Cerebellar nuclear complex (tissue), 1 donor: ENCODE data around the gene ADAMTS5.

Source experiments
- DNase-seq, 2 experiments: peaks; one replicate each; lab custom pipeline; 2025; lab: John Stamatoyannopoulos, UW

ADAMTS5 gene

DNA sequence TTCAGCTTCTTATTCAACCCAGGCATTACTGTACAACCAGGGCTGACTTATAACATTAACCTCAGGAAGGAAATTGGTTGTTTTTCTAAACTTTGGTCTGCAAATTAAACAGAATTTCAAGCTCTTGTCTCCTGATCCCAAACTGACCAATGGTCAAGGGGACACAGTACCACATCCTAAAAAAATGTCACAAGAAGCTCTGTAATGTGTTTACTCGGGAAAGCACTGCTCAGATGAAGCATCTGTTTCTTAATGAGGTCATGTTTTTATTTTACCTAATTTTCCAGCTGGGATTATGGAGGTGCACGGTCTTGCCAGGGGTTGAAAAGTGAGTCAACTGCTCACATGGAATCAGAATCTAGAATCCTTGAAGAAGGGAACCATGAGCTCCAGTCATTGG lies 18.7 kb downstream of the ADAMTS5 start:
- DNase-seq, result no peak

DNA sequence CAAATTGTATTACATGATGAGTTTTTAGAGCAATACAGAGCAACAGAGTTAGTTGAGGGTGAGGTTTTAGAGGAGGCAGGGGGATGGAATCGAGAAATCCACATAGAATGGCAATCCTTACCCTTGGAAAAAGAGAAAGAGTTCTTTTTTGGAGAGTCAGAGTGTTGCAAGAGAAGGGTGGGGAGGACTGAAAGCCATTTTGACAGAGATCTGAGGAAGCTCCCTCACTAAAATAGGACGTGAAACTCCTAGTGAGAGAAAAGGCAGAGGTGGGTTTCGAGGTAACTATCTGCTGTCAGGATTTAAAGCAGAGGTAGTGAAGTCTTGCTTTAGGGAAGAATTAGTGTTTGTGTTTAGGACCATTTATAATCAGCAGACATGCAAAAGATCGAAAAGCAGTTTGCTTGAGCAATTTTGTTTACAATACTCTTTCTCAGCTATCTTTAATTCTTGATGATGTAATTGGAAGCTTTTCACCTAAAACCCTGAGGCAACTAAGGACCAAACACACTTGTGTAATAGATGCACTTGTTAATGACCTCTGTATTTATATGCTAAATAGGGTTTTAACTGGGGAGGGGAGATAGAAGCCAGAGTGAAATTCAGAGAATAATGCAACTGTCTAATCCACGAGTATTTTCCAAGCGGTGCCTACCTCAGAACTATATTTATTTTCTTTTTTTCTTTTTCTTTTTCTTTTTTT lies 20.0 kb downstream of the ADAMTS5 start:
- no peak for DNase-seq

DNA sequence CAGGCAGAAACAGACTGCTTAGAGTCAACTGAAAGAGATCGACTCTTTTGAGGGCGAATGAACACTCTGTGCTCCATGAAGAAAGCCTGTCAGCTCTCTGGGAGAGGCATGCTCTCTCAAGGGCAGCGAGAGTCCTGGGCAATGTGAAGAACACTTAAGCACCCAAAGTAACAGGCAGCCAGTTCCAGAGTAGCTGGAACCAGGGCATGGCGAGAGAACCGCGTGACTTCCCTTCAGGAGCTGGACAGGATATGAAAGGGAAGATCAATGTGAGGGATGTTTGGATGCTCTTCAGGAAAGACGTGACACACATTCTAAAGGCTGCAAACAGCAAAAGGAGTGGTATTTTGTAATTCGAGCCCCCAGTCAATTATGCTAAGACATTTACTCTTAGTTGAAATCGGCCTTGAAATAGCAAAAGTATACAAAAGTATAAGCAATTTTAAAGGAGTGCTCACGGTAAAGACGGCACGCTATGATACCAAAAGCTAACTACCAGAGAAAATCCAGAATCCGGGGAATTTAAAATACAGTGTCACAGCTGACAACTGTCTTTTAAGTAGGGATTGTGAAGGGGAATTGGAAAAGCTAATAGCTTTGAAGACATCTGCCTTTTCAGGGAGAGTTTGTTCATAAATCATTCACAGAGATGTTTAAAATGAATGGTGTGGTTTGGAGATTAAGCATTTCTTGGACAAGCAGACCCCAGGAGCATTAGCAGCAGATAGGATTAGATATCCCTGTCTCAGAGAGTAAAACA lies 20.8 kb downstream of the ADAMTS5 start:
- DNase-seq, result no peak

DNA sequence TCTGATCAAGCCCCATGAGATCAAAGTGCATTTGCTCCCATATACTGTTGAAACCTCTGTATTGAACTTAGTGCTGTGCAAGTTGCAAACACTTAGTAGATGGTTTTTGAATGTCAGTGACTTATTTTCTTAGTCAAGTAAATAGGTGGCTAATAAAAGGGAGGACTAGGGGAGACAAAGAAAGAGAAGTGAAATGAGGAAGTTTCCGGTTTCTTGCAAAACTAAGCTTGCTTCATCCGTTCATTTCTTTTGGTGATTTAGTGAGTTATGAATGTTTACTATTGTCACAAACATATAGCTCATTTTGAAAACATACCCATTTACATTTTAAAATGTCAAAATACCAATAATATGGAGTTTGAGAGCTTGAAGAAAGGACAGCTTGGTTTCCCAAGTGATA lies 23.0 kb downstream of the ADAMTS5 start:
- no peak for DNase-seq

DNA sequence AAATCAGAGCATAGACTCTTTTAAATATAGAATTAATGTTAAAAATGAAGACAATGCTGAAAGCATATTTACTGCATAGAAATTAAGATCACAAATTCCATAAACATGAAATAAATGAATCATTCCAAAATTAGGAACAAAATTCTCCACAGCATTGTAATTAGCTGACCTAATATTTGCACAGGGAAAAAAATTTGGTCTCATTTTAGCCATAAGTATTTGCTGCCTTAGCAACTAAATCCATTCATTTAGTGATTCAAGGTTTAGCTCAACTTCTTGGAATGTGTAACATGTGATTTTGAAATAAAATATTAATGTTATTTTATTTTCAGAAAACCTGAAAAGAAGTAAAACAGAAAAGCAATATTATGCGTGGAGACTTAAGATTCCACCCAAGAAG lies 25.5 kb downstream of the ADAMTS5 start:
- DNase-seq, result no peak

DNA sequence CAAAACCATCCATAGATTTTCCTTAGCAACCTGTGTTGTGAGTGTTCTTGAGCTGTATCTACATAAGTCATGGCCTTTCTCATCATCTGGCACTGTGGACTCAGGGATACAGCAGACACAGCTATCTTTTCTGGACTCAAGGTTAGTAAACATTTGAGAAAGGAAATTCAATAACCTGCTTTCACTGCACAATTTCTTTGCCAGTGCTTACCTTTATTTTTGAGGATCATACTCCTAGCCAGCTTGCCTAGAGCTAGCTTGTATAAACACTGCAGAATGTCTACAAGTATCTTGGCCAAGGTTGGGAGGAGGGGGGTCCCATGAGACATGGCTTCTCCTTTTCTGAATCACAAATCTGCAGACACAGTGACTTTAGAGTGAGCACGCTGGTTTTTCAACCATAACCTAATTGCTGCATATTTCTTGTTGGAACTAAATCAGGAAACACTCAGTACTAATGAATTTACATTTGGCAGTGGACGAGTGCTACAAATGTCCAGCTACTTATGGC lies 27.2 kb downstream of the ADAMTS5 start:
- DNase-seq, result no peak

DNA sequence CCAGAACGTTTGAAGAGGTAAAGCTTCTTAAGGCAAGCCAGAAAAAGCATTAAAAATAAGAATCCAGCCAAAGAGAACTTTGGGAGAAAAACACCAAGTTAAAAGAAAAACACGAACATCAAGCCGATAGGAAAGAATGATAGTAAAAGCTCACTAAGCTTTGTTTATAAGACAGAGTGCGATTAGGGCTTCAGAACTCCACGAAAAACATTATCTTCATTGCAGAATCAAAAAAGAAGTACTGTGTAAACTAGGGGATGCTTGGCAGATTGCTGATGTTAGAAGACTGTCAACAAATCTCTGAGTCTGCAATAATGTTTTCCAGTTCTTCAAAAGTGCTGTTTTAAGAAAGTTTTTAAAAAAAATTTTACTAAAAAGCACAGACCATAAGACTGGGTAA lies 30.2 kb downstream of the ADAMTS5 start:
- no peak for DNase-seq

DNA sequence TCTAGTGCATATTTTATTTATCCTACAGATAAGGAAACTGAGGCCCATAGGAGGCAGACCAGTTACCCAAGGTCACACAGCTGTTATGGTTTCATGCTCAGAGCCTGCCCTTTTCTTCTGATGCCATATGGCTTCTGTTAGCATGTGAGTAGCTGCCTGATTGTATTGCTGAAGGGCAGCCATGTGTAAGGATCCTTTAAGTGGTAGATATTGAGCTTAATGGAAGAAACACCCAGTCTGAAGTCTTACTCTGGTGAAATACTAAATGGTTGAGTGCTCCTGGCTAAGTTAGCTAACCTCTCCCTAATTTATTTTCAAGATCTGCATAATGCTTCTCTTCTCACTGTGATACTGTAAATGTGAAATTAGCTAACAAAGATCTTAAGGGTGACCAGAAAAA lies 30.9 kb downstream of the ADAMTS5 start:
- DNase-seq, result no peak

DNA sequence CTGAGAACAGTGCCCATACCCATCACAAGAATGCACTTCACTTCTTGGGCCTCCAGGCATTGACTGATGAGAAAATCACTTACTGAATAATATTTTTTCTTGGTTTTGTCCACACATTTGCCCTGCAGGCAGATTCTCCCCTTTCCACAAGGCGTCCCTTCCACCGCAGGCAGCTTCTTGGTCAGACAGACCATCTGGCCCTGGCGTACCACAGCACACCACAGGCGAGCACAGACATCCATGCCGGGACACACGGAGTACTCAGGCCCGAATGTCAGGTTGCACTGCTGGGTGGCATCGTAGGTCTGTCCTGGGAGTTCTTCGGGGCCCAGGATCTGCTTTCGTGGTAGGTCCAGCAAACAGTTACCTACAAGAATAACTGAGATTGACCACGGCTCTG lies 32.5 kb downstream of the ADAMTS5 start:
- DNase-seq, result no peak

DNA sequence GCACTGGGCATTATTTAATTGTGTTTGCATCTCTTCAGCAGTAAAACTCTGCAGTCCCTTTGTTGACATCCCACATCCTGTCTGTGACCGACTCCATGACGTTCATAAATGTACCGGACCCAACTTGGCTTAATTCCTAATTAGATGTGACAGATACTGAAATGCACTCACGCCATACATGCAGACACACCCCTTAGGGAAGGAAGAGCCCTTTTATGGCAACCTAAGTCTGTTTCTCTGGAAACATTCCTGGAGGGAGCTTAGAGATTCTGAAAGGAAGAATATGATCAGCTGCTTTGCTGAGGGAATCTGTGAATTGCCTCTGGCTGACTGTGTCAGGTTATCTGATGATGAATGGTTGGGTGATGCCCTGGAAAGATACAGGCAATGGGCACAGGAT lies 33.4 kb downstream of the ADAMTS5 start:
- DNase-seq, result no peak

DNA sequence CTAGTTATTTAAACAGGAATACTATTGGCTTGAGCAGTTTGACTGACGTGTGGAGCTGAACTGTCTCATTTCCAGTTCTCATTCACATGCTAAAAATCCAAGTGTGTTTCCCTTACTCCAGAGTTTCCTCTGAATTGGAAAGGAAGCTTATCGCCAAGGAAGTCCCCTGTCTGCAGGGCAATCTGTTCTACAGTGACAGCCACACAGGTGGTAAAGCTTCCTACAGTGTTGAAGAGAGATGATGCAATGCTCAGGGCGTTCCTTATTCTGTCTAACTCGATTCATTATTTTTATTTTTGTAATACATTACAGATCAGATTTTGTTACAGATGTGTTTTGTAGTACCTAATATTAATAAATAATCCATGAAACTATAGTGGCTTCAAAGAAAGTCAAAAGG lies 41.3 kb downstream of the ADAMTS5 start:
- DNase-seq, result no peak

DNA sequence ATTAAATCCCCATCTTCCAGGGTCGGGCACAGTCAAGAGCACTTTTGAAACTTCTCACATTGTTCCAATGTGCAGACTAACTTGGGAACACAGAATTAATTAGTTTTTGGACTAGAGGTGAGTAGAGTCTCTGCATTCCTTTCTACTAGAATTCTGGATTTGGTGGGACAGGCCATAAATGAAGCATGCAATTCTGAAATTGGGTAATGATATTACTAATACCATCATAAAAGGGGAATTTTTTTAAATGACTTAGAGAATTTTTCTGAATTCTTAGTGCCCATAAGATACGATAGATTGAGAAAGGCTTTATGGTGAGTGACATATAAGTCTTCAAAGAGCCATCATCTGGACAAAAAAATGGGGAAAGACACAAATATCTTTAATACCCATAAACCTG lies 41.8 kb downstream of the ADAMTS5 start:
- DNase-seq, result no peak

DNA sequence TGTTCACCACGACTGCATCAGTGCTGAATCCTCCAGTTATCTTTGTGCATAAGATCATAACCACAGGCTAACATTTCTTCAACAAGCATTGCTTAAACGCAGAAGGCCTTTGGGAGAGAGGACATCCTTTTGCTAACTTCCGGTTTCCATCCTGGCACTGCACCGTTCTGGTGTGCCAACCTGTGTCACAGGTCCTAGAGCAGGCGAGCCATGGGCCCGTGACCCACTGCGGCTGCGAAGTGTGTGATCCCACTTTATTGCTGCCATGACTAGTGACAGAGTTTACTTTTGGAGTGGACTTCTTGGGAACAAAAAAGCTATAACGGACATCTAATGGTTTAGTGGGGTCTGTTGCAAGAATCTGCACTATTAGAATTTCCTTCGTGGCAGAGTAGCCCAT lies 42.9 kb downstream of the ADAMTS5 start:
- no peak for DNase-seq

DNA sequence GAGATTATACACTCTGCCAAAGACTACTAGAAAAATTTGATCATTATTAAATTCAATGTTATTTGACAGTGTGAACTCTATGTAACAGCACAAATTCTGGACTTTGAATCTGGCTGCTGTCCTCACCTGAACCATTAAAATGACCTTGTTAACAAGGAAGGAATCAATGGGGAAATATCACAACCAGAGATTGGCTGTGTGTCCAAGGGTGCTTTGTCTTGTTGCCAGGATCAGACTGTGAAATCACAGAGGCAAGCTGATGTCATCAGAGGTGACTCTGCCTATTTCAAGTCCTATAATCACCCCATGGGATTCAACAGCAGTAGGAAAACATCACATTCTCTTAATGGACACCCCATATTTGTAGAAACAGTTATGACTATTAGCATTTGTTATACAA lies 46.8 kb downstream of the ADAMTS5 start:
- no peak for DNase-seq

DNA sequence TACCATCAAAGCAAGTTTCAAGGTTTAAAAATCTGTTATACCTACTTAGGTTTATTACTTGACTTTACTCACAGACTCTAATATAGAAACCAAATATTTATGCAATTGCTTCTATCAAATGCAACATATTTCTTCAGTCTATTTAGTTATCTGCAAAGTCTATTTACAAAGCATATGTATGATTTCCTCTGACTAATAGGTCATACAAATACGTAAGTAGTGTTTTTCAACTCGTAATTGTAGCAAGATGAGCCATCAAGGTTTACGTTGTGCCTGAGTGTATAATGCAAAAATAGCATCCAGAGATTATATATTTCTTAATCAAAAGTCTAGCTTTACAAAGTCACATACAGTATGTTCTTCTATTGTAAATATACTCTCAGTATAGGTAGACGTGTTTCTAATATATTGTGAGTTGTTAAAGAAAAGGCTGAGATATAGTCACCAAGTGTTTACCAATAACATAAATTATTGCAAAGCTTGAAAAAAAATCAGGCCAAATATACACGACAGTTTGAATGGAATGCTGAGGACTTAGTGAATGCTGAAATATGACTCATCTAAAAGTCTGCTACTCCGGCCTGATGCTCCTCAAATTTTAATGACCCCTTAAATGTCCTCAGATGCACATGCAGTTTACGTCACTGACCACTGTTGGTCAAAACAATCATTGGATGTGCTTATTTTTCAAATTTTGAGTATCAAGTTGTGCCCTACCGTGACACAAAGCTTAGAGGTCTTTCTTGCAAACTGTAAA lies 48.4 kb downstream of the ADAMTS5 start:
- no peak for DNase-seq

DNA sequence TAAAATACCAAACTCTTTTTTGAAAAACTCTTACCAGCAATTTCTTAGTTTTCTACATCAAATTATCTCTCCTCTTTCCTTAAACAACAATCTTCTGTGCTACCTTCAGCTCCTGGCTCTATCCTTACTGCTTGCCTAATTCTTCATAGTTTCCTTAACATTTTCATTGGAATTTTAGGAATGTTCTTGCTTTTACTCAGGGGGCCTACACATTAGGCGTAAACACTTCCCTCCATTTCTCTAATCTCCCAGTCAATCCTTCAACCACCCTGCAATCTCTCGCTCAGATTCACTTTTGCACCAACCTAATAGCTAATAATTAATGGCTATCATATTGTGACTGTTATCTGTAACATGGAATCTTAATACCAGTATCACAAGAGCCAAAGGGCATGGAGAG lies 50.1 kb downstream of the ADAMTS5 start:
- DNase-seq, result no peak

DNA sequence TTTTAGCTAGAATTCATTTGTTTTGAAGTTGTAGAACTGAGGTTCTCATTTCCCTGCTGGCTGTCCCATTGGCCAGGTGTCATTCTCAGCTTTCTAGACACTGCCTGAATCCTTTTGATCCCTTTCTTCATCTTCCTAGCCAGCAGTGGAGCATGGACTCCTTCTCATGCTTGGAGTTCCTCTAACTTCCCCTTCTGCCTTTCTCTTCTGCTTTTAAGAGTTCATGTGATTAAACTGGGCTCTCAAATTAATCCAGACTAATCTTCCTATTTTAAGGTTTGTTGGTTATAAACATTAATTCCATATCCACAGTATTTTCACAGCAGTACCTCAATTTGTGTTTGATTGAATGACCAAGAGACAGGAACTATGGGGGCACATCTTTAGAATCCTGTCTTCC lies 52.3 kb downstream of the ADAMTS5 start:
- no peak for DNase-seq

DNA sequence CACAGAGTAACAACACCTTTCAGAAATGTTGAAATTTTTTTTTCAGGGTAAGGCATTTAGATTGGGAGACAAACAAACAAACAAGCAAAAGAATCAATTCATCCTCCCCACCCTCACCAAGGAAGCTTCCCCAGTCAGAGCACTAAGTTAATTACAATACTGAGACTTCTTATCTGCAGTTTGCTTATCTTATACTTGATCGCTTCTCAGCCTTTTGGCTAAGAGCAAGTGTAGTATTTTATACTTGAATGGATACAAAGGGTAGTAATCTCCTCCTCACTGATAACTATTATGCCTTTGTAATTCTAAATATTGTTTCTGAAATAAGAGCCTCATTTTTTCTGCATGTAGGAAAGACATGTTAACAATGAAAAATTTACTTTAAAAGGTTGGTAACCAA lies 54.4 kb downstream of the ADAMTS5 start:
- no peak for DNase-seq

DNA sequence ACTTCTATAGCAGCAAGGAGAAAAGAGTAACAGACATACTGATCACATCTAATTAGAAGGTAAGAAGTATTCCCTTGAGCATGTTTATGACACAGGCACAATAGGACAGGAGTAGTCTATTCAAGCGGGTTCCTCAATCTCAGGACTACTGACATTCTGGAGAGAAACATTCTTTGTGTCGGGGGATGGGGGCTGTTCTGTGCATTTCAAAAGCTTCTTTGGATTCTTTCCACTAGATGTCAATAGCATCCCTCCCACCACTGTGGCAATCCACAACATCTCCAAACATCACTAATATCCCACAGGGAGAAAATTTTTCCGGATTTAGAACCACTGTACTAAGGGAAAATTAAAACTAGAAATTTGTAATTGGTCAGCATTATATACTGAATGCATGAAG lies 56.9 kb downstream of the ADAMTS5 start:
- DNase-seq, result no peak

DNA sequence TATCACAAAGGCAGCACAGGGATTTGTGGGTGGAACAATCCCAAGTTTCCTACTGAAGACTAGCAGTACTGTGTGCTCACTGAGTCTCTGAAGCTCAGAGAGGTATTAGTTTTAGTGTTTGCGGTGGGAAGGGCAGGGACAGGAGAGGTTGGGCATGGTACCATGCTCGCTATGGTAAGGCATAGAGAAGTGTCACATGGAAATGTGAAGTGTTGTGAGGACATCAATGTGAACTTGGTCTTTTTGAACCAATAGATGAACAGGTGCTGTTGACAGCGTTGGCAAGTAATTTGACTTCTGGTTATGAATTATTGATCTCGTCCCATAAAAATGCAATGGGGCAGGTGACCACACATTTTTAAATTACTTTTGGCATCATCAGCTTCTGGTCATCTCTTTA lies 65.9 kb downstream of the ADAMTS5 start:
- DNase-seq, result no peak

DNA sequence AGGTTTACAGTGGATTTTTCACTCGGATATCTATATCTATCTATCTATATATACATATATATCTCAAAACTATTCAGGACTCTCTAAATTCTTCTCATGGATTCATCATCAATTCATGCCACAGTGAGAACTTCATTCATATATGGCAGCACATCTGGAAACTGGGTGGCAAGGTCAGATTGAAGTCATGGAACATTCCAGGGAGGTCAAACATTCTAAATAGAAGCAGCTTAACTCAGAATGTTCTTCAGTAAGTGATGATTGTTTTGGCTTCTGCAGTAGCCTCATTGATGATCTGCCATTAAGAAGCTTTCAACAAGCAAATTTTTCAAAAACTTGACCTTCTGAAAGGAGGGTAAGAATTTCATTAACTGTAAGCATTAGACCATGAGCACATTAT lies 74.7 kb downstream of the ADAMTS5 start:
- no peak for DNase-seq

DNA sequence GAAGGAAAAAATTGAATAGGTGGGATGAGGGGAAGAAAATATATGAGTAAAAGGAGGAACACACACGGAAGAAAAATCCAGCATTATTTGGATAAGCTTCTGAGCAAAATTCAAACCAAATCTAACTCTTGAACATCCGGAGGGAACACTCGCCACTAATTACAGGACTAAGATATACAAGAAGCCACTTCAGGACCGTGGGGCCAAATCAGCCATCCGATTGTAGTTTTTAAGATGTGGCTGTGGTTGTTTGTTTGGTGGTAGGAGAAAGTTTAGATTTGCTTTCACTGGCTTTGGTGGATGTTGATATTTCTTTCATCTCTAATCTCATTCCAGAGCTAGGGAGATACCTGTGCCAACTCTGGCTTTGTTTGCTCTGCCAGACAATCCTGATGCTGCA lies 78.0 kb downstream of the ADAMTS5 start:
- no peak for DNase-seq

DNA sequence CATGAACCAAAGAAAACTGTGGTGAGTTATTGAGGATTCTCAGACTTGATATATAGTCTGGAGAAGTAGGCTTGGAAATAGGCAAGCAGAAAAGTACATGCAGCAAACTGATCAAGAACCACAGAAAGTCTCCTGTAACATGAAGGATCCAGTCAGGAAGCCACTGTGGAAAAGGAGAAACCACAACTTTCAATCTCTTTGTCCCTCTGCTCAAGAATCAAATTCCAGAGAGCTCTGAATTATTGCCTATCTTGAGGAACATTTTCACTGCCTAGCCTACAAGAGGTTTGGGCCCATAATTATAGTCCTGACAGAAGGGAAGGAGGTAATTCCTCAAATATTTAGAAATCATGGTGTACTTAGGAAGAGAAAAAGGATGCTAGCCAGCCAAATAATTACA lies 78.6 kb downstream of the ADAMTS5 start:
- DNase-seq, result no peak
